SK-N-SH treated with all-trans-retinoic acid at 6 μM for 48 hours (cell line): ENCODE measurements around the gene ZFYVE28.

ENCODE experiments used
- ATAC-seq: fragments of 200-7000 bp; cut with Tn5 transposase; 3 replicates; pipeline ENCODE4 v1.9.1; 2020; ENCODE audit warnings: mild to moderate bottlenecking, moderate library complexity
- ARNTL ChIP-seq: fragments of 450-650 bp; formaldehyde crosslinking; IDR thresholded peaks from 2 replicates; pipeline ENCODE4 v1.5.0; 2020; ENCODE audit warnings: low read depth, mild to moderate bottlenecking, moderate library complexity, borderline replicate concordance
- BACH2 ChIP-seq: fragments of 250-450 bp; sonication (Bioruptor Pico); IDR thresholded peaks from 2 replicates; pipeline ENCODE4 v1.9.0; 2021; ENCODE audit warnings: mild to moderate bottlenecking, borderline replicate concordance
- CREB5 ChIP-seq: fragments of 250-450 bp; sonication (Bioruptor Pico); IDR thresholded peaks from 2 replicates; pipeline ENCODE4 v1.5.1; 2020; ENCODE audit warnings: low read depth, mild to moderate bottlenecking, moderate library complexity
- CSDC2 ChIP-seq: fragments of 250-450 bp; sonication (Bioruptor Pico); IDR thresholded peaks from 2 replicates; pipeline ENCODE4 v1.5.0; 2020; ENCODE audit warnings: mild to moderate bottlenecking, moderate library complexity
- CSRNP3 ChIP-seq: fragments of 250-450 bp; sonication (Bioruptor Pico); IDR thresholded peaks from 2 replicates; pipeline ENCODE4 v1.5.1; 2021; ENCODE audit warnings: mild to moderate bottlenecking, moderate library complexity
- ESRRG ChIP-seq: fragments of 250-450 bp; sonication (Bioruptor Pico); IDR thresholded peaks from 2 replicates; pipeline ENCODE4 v1.6.1; 2021; ENCODE audit warnings: mild to moderate bottlenecking
- GLIS3 ChIP-seq: fragments of 250-450 bp; sonication (Bioruptor Pico); IDR thresholded peaks from 2 replicates; pipeline ENCODE4 v1.5.0; 2020; ENCODE audit warnings: mild to moderate bottlenecking, moderate library complexity
- ISL1 ChIP-seq: fragments of 250-450 bp; sonication (Bioruptor Pico); IDR thresholded peaks from 2 replicates; pipeline ENCODE4 v2.1.2; 2022; ENCODE audit warnings: mild to moderate bottlenecking, moderate library complexity
- OSR1 ChIP-seq: fragments of 250-450 bp; sonication (Bioruptor Pico); IDR thresholded peaks from 2 replicates; pipeline ENCODE4 v1.8.0; 2022; ENCODE audit warnings: moderate library complexity, mild to moderate bottlenecking, inconsistent platforms
- PATZ1 ChIP-seq: fragments of 250-450 bp; sonication (Bioruptor Pico); IDR thresholded peaks from 2 replicates; pipeline ENCODE4 v1.8.0; 2020; ENCODE audit warnings: mild to moderate bottlenecking, moderate library complexity, borderline replicate concordance
- POU6F1 ChIP-seq: fragments of 250-450 bp; sonication (Bioruptor Pico); IDR thresholded peaks from 2 replicates; pipeline ENCODE4 v1.8.0; 2021; ENCODE audit warnings: low read depth, mild to moderate bottlenecking, moderate library complexity, borderline replicate concordance
- PPARA ChIP-seq: fragments of 250-450 bp; sonication (Bioruptor Pico); IDR thresholded peaks from 2 replicates; pipeline ENCODE4 v1.5.0; 2020; ENCODE audit warnings: mild to moderate bottlenecking, borderline replicate concordance
- SNAI2 ChIP-seq: fragments of 250-450 bp; sonication (Bioruptor Pico); IDR thresholded peaks from 2 replicates; pipeline ENCODE4 v1.5.0; 2020; ENCODE audit warnings: mild to moderate bottlenecking, moderate library complexity
- TCF4 ChIP-seq: fragments of 250-450 bp; sonication (Bioruptor Pico); IDR thresholded peaks from 2 replicates; pipeline ENCODE4 v1.8.0; 2021; ENCODE audit warnings: mild to moderate bottlenecking, moderate library complexity, borderline replicate concordance
- TSHZ2 ChIP-seq: fragments of 250-450 bp; sonication (Bioruptor Pico); IDR thresholded peaks from 2 replicates; pipeline ENCODE4 v1.5.0; 2020; ENCODE audit warnings: mild to moderate bottlenecking, moderate library complexity
- ZC3H10 ChIP-seq: fragments of 250-450 bp; sonication (Bioruptor Pico); IDR thresholded peaks from 2 replicates; pipeline ENCODE4 v1.5.1; 2021; ENCODE audit warnings: mild to moderate bottlenecking, moderate library complexity
- ZFP3 ChIP-seq: fragments of 250-450 bp; sonication (Bioruptor Pico); IDR thresholded peaks from 2 replicates; pipeline ENCODE4 v1.5.0; 2020; ENCODE audit warnings: mild to moderate bottlenecking, moderate library complexity
- ZFP30 ChIP-seq: fragments of 450-650 bp; formaldehyde crosslinking; IDR thresholded peaks from 2 replicates; pipeline ENCODE4 v1.5.0; 2022; ENCODE audit warnings: mild to moderate bottlenecking, moderate library complexity
- ZNF565 ChIP-seq: fragments of 450-650 bp; formaldehyde crosslinking; conservative IDR thresholded peaks from 2 replicates; pipeline ENCODE4 v1.5.0; 2020; ENCODE audit warnings: low read depth, mild to moderate bottlenecking, moderate library complexity
- ZNF70 ChIP-seq: fragments of 450-650 bp; formaldehyde crosslinking; IDR thresholded peaks from 2 replicates; pipeline ENCODE4 v1.5.0; 2020; ENCODE audit warnings: mild to moderate bottlenecking, moderate library complexity
- ZNF8 ChIP-seq: fragments of 450-650 bp; formaldehyde crosslinking; IDR thresholded peaks from 2 replicates; pipeline ENCODE4 v1.5.0; 2020; ENCODE audit warnings: mild to moderate bottlenecking, moderate library complexity

The ZFYVE28 gene

GRCh38 chr4:2262944-2263250, 155.5 kb downstream of the ZFYVE28 start:
- no peak for ATAC-seq
- no peak for TF ChIP-seq ZC3H10 (CRISPR knock-in tag)
- TF ChIP-seq ZNF70 (CRISPR knock-in tag) = no peak
- TF ChIP-seq PPARA = no peak
- TF ChIP-seq PATZ1 = no peak
- TF ChIP-seq CSDC2 = no peak
- TF ChIP-seq BACH2 = no peak
- TF ChIP-seq GLIS3 (CRISPR knock-in tag) = no peak
- TF ChIP-seq CREB5 (CRISPR knock-in tag) = no peak
- no peak for TF ChIP-seq ESRRG (CRISPR knock-in tag)
- TF ChIP-seq ZNF565 (CRISPR knock-in tag) = no peak
- no peak for TF ChIP-seq SNAI2 (CRISPR knock-in tag)
- no peak for TF ChIP-seq ARNTL (CRISPR knock-in tag)
- no peak for TF ChIP-seq ZFP3
- TF ChIP-seq CSRNP3 (CRISPR knock-in tag) = no peak
- TF ChIP-seq ZFP30 (CRISPR knock-in tag) = no peak
- no peak for TF ChIP-seq TCF4
- no peak for TF ChIP-seq POU6F1 (CRISPR knock-in tag)
- TF ChIP-seq ISL1 (CRISPR knock-in tag) = no peak

GRCh38 chr4:2262145-2262943, 156.1 kb downstream of the ZFYVE28 start:
- peak; percentile 96 for ATAC-seq
- TF ChIP-seq PATZ1 = no peak
- TF ChIP-seq BACH2 = no peak
- no peak for TF ChIP-seq PPARA
- TF ChIP-seq CREB5 (CRISPR knock-in tag) = no peak
- TF ChIP-seq CSDC2 = no peak
- TF ChIP-seq ZFP30 (CRISPR knock-in tag) = no peak
- TF ChIP-seq POU6F1 (CRISPR knock-in tag) = no peak
- no peak for TF ChIP-seq ZFP3
- no peak for TF ChIP-seq OSR1
- TF ChIP-seq CSRNP3 (CRISPR knock-in tag) = no peak
- no peak for TF ChIP-seq ZNF70 (CRISPR knock-in tag)
- TF ChIP-seq TSHZ2 (CRISPR knock-in tag) = no peak
- TF ChIP-seq ZC3H10 (CRISPR knock-in tag) = no peak
- no peak for TF ChIP-seq ZNF8 (CRISPR knock-in tag)
- TF ChIP-seq TCF4 = no peak
- no peak for TF ChIP-seq ARNTL (CRISPR knock-in tag)
